CD4-positive, alpha-beta T cell treated with Interleukin-21 for 1 hour (primary cell): ENCODE data around the gene FHIT.

Experiments
- DNase-seq: peaks from one replicate; pipeline ENCODE4 v3.0.0-alpha.2; 2020

FHIT gene

GRCh38 chr3:60440869-60441268 lies 810.4 kb downstream of the FHIT start:
- DNase-seq, result no peak

GRCh38 chr3:60435941-60436650 lies 815.2 kb downstream of the FHIT start:
- no peak for DNase-seq

GRCh38 chr3:60434950-60435349 lies 816.3 kb downstream of the FHIT start:
- no peak for DNase-seq

GRCh38 chr3:60434323-60434722 lies 816.9 kb downstream of the FHIT start:
- no peak for DNase-seq

GRCh38 chr3:60431599-60431958 lies 819.7 kb downstream of the FHIT start:
- DNase-seq, result peak; percentile 6

- DNase-seq, result no peak
These were observed 821.0 kb downstream of the FHIT start for GRCh38 chr3:60430205-60430604.

GRCh38 chr3:60427109-60427508 lies 824.1 kb downstream of the FHIT start:
- DNase-seq, result no peak

GRCh38 chr3:60424942-60425341 lies 826.3 kb downstream of the FHIT start:
- DNase-seq, result no peak

GRCh38 chr3:60424034-60424433 lies 827.2 kb downstream of the FHIT start:
- no peak for DNase-seq

- no peak for DNase-seq
These were observed 827.7 kb downstream of the FHIT start for GRCh38 chr3:60423556-60423955.

- no peak for DNase-seq
These were observed 829.4 kb downstream of the FHIT start for GRCh38 chr3:60421749-60422446.

- DNase-seq, result no peak
These were observed 833.7 kb downstream of the FHIT start for GRCh38 chr3:60417576-60417975.

GRCh38 chr3:60414011-60414410 lies 837.2 kb downstream of the FHIT start:
- no peak for DNase-seq

- no peak for DNase-seq
These were observed 837.7 kb downstream of the FHIT start for GRCh38 chr3:60413551-60413950.

- DNase-seq, result no peak
These were observed 847.4 kb downstream of the FHIT start for GRCh38 chr3:60403866-60404265.

GRCh38 chr3:60402931-60403330 lies 848.3 kb downstream of the FHIT start:
- no peak for DNase-seq

- no peak for DNase-seq
These were observed 851.1 kb downstream of the FHIT start for GRCh38 chr3:60399861-60400845.

GRCh38 chr3:60399292-60399691 lies 852.0 kb downstream of the FHIT start:
- DNase-seq, result no peak

- no peak for DNase-seq
These were observed 856.0 kb downstream of the FHIT start for GRCh38 chr3:60395173-60395762.

- no peak for DNase-seq
These were observed 857.3 kb downstream of the FHIT start for GRCh38 chr3:60393946-60394345.

GRCh38 chr3:60392501-60392900 lies 858.8 kb downstream of the FHIT start:
- no peak for DNase-seq

GRCh38 chr3:60391292-60391691 lies 860.0 kb downstream of the FHIT start:
- no peak for DNase-seq

- no peak for DNase-seq
These were observed 862.5 kb downstream of the FHIT start for GRCh38 chr3:60388731-60389130.
